ENCODE measurements around the gene LAD1.
A peak's percentile ranks its signal among the peaks of the same experiment; 100 is the strongest.

Gene LAD1

DNA sequence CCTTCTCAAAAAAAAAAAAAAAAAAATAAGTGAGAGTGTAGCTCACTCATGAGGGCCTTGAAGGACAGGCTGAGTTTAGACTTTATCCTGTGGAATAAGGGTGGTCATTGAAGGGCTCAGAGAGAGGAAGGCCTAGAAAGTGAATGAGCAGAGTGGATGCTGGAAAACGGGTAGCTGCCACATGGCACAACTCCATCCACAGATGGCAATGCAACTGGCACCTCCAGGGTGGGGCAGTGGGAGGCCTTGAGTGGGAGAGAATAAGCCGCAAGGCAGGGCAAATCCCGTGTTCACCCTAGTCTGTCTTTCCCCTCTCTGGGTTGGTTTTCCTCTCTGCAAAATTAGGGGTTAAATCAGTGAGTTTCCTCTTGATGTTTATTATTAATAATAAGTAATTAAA lies 19.3 kb upstream of the LAD1 start:
- no peak for DNase-seq

DNA sequence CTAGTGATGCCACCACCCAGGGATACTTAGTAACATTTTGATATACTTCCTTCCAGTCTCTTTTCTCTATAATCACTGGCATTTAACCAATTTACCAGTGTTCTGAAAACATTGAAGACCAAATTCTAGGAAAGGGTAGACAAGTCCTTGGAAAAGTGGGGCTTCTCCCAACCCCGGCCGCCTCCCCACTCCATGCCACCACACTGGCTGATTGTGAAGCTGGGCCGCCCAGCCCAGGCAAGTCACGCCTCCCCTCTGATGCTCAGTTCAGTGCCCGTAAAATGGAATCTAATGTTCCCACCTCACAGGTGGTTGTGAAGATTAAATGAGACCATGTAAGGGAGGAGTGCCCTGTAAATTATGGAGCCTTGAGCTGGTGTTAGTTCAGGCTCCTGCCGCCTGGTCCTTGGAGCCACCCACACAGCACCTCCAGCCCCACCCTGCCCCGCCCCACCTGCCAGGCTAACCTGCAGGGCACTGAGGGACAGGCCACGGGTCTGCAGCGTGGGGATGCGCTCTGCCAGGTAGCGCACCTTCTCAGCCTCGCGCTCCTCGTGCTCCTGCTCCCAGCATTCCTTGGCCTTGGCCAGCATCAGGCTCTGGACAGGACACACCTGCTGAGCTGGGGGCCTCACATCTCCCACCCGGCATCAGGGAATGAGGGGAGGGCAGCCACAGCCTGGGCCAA lies 15.1 kb upstream of the LAD1 start:
- DNase-seq: peak; percentile 19

DNA sequence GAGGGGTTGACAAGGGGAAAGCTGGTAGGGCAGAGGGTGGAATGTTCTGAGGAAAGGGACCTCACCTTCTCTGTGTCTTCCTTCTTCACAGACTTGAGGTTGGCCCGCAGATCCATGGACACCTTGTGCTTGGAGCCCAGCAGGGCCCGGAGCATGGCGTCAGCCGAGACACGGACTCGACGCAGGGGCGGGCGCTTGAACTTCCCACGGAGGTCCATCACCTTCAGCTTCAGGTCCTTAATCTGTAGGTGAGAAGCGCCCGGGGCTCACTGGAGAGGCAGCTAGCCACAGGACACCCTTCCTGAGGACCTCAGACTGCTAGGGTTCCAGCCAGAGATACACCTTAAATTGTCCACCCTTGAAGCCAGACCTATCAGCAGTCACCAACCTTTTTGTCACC lies 12.2 kb upstream of the LAD1 start:
- no peak for DNase-seq

DNA sequence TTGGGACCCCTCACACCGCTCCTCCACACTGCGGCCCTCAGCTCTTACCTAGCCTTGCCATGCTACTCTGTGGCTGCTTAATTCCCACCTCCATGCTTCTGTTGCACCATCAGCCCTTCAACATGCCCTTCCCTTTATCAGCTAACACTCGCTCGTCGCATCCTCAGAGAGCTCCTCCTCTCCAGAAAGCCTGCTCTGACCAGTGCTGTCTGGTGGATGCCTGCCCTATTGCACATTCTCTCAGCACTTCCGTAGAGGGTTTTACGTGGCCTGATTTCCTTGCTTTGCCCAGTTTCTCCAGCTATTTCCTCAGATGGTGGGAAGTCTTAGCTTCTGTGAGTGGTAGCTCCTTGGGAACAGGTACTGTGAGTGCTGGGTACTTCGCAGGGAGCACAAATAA lies 10.3 kb upstream of the LAD1 start:
- DNase-seq: no peak

DNA sequence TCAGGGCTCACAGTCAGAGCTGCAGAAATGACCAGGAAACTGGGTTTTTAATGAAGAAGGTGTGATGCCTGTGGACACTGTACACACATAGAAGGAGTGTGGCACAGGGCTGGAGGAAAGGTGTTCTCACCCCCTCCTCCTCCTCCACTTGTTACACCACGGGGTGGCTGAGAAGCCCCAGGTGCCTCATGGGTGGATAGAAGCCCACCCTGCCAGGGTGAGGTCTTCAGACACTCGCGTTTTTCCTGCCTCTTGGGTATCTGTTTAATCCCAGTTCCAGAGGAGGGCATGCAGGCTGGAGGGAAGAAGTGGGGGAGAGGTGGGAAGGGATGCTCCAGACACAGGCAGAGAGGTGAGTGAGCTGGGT lies 9.7 kb upstream of the LAD1 start:
- no peak for DNase-seq

DNA sequence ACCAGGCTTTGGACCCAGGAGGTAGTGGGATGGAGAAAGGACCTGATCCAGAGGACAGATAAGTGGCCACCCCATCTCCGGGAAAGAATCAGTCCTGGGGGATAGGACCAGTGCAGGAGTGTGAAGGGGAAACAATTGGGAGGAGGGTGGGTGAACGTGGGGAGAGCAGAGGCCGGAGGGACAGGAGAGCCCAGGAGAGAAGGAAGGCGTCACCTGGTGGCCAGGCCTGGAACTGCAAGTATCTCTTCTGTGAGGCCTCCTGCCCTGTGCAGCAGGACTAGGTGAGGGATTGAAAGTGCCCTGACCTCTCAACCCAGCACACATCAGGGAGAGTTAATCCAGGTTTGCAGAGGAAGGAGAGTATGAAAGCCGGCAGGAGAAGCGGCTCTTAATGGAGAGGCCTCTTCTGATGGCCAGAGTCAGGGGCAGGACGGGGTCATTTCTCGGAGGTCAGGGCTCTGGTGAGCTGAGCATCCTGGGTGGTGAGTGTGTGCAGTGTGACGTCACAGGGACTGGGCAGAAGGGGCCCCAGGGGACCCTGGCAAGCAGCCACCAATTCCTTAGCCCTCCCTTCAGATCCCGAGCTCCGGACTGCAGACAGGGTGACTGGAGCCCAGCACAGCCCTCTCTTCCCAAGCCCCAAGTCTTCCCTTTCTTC lies 9.2 kb upstream of the LAD1 start:
- peak; percentile 74 for DNase-seq

DNA sequence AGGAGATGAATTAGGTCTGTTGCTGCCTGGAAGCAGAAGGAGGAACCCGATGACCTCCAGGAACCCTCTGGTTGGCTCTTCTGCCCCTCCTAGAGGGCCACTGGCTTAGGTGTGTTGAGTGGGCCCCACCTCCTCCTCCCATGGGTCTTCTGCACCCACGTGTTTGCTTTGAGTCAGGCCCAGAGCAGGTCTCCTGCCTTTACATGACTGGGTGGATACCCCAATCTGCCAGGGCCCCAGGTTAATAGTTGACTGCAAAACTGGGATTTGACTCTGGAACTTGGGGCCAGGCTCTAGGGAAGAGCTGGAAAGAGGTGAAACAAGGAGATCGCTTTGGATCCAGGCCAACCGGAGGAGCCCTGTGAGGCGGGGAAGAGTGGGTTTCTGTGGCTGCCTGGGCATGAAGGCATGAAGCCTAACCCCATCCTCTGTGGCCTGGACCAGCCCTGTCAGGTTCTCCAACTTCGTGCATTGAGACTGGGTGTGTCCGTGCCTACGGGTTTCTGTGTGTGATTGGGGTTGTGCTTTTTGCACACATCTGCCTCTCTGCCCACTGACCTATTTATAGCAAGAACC lies 7.8 kb upstream of the LAD1 start:
- no peak for DNase-seq

DNA sequence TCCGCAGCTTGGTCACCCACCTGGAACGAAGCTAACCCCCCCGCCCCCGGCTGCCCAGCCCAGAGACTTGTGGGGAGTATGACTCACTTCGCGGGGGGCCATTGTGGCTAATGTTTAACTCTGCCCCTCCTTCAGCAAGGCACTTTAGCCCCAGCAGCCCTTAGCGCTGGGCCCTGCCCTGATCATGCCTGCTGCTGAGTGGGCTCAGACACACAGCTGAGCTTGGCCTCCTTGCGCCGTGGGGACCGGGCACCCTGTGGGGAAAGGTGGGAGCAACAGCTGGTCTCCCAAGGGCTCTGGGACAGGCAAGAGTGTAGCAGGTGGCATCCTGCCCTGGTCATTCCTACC lies 6.3 kb upstream of the LAD1 start:
- DNase-seq: peak; percentile 20

DNA sequence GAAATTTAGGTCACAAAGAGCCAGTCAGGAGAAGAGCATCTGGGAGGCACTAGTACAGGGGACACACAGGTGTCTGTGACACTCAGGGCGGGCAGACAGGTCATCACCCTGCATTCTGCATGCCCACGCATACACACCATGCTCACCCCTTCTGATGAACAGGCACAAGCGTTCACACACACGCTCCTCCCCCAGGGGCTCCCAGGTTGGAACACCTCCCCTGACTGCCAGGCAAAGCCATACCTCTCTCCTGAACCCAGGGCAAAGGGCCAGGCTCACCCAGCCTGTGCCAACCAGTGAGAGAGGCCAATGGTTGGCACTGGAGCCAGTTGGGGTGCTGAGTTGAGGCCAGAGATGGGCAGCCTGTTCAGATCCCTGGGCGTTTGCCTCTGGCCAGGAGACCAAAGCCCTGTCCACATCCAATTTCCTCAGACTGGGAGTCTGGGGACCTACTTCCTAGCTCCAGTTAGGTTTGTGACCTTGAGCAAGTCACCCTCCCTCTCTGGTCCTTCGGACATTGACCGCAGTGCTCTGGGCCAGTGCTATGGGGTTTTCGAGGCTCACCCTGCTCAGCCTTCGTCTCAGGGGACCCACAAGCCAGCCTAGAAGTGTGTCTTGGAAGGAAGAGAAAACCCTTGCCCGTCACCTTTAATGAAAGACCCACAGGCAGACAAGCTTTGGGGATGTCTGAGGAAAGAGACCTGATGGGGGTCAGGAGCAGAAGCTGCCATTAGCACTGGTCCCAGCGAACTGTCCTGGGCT lies 5.8 kb upstream of the LAD1 start:
- no peak for DNase-seq

DNA sequence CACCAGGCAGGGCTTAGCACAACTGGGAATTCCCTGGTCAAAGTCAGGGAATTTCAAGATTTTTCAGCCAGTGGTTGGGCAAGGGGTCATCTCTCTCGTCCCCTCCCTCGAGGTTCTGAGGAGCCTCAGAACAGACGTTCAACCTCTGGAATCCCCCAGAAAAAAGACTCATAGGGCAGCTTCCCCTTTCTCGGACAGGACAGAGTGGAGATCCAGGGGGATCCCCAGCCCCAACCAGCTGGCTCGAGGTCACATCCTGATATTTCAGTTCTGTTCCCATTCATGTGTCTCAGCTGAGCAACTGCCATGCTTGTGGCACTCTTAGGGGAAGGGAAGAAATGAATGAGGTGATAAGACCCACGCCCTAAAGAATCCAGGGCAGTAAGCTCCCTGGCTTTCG lies 4.9 kb upstream of the LAD1 start:
- DNase-seq: no peak

DNA sequence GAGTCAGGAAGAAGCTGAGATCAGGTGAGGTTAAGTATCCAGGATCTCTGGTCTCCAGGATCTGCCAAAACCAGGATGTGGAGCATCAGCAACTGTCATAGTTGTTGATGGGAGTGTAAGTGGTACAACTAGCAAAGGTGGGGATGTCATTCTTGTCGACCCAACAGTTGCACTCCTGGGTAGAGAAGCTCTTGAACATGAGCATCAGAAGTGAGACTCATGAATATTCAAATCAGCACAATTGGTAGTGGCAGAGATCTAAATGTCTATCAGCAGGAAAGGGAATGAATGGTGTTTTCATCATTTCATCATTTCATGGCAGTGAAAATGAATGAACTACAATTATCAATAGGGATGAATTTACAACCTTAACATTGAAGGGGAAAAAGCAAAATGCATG lies 4.2 kb upstream of the LAD1 start:
- no peak for DNase-seq

DNA sequence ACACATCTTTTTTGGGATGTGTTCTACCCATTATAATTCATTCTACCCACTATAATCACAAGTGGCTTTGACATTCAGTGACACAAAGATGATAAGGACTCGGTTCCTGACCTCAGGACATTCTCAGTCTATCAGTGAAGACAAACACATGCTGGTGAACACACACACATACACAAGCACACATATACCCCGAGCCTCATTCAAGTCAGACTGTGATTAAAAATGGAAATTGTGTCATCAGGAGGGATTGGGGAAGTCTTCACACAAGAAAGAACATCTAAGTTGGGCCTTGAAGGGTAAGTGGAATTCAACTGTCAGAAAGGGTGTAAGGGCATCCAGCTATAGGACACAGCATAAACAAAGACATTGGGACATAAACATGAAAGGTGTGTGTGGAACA lies 2.6 kb upstream of the LAD1 start:
- DNase-seq: no peak

DNA sequence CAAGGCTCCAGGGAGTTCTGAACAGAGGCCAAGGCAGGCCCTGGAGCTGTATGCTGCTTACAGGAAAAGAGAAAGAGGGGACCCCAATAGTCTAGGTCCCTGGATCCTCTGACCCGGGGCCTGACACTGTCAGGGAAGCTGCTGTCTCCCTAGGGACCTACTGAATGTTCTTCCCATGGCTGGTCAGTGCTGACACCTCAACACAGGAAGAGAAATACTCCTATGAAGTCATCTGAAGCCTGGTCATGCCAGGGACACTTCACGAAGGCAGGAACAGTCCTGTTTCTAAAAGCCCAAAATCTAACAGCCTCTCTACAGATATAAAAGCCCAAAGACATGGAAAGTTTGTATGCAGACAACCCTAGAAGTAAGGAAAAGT lies 1.7 kb upstream of the LAD1 start:
- DNase-seq: no peak

DNA sequence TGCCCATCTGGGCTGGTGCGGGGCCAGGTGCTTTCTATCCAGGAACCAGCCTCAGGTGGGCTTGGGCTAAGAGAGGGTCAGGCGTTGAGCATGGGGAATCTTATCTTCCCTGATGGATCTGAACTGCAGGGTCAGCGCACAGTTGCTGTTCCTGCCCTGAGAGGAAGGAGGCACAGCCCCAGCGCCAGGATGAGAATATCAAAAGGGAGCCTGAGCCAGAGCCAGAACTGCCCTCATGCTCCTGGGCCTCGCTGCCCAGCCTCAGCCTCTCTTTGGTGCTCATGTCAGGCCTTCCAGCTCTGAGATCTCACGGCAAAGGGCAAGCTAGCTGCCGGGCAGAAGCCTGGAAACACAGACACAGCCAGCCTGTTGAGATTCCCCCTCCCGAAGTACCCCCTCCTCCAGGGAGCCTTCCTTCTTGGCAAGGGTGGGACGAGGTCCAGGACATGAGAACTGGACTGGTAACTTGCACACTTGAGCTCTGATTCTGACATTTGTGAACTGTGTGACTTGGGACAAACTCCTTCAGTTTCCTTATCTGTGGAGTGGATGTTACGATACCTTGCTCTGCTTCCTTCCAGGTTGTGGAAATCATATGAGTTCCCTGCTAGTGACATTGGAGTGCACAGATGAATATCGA lies 1.2 kb upstream of the LAD1 start:
- DNase-seq: no peak

DNA sequence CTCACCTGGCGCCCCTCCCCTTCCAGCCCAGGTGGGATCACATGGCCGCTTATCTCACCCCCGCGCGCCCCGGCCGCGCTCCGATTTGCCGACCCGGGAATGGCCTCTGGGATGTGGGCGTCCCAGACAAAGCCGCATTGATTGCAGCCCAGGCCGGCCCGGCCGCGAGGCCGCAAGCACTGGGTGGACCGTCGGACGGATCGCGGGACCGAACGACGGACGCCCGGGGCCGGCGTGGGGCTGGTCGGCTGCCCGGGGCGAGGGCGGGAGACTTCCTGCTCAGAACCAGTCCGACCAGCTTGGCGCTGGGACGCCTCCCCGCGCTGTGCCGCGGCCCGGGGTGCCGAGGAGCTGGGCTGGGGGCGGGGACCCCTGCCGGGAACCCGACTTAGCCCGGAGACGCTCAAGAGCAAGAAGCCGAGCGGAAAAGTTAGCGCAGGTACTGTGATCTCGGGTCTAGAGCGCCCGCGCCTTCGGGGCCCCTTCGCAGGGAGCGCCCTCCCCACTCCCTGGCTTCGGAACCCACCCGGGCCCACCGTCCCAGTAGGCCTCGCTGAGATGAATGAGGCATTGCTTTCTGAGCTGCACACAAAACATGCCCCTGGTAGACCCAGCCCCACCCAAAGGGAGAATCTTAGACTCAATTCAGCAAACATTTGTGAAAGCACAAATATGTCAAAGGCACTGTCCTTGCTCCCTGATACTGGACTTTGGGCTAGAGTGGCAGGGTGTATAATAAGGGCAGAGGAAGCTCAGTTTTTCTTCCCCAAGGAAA lies 415 bp upstream of the LAD1 start:
- peak; percentile 73 for DNase-seq

DNA sequence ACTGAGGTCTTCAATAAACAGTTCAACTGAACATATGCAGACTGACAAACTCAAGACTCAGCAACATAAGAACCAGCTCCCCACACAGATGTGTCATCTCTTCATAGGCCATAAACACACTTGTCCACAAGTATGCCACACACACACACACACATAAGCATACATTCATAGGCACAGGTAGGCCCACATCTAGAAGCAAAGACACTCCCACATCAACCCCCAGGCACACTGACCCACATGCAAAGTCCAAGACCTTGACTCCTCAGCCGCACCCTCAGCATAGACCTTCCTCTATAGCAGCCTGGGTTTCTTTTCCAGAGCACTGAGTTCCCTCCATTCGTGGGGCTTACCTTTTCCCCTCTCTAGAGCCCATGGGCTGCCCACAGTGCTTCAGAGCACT lies 1.4 kb downstream of the LAD1 start:
- DNase-seq: no peak

DNA sequence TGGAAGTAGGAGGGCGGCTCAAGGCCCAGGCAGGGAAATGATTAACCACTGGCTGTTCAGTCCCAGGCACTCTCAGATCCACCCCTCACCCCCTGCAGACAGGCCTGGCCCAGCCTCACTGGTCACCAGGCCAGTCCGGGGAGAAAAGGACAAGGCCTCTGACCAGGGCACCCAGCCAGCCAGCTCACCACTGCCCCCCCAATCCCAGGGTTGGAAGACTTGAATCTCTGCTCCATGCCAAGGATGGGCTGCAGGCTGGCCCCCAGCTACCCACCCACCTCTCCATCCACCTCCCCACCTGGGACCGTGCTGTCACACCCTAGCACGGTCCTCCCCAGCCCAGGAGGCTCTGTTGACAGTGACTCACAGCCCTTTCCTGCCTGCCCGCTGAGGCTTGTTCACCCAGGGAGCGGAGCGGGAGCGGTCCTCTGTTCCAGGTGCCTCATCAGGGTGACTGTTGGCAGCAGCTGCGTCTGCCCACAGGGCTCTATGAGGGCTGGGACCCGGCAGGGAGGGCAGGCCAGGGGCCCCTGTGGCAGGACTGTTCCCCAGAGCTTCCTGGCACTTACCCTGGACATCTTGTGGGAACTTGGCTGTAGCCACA lies 2.2 kb downstream of the LAD1 start:
- peak; percentile 40 for DNase-seq

DNA sequence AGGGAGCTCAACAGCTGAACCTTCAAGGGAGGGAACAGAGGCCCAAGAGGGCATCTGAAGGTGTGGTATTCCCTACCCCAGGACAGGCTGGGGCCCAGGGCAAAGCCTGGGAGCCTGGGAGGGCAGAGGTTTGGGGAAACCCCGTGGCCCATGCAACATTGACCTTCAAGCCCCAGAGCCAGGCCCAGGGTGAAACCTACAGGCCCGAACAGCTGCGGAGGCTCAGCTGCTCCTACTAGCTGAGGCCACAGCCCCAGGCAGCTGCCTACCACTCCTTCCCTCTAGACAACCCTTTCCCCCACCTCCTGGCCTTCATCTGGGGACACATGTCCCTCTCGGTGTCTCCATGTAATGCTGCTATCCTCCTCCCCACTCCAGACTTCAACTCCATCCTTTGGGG lies 3.2 kb downstream of the LAD1 start:
- DNase-seq: no peak

DNA sequence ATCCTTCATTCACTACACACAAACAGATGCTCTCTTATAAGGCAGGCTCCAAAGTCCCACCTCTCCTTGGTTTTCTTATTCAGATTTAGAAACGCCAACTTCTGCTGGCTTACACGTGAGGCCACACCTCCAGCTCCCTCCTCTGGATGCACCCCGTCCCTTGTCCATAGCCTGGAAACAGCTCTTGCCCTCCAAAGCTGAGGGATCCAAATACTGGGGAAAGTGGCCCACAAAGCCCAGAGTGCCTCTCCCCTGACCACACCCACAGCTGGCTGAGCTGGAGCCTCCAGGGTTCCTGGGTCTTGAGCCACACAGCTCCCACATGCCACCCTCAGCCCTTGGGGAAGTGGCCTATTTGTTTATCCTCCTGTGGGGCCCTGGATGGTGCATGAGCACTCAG lies 4.5 kb downstream of the LAD1 start:
- DNase-seq: no peak

DNA sequence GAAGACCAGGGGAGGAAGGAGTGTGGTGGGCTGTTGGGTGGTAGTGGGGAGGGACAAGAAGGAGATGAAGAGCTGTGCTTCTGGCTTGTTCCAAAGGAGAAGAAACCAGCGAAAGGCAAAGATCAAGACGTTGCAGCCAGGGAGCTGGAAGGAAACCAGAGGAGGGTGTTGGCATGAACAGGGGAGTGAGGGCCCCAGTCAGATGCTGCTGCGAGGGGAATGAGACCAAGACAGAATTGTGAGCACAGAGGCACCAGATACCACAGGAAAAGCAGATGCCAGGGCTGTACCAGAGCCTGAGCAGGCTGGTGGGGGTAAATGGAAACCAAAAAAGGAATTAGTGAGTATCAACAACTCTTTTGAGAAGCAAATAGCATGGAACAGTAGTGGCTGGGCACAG lies 6.0 kb downstream of the LAD1 start:
- DNase-seq: no peak

DNA sequence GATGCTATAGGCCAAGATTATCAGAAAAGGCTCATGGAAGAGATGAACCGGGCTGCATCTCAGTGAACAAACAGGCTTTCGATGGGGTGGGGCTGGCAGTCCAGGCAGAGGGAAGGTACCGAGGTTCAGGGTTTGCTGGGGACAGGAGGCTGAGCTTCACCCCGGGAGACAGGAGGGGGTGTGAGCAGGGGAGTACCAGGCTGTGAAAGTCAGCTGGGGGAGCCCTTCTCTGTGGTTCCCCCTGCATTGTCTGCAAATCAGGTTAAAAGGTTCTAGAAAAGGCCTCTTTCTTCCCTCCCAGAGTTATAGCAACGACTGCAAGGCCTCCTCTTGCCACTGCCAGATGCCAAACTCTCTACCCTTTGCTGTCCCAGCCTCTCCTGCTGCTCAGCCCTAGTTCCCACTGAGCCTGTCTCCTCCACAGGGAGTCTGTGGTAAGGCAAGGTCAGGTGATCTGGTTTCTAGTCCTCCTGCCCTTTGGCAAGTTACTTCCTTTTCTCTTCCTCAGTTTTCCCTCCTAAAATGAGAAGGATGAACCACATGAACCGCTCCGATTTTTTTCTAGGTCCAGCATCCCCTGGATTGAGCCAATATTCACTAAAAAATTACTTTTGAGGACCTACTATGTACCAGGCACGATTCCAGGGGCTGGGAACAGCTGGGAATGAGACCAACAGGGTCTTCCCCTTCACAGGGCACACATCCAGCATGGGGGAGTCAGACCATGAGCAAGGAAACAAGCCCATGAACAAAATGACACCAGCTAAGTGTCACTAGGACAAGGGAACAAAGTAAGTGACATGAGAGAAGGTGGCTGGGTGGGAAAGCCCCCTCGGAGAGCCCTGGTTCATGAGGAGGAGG lies 7.2 kb downstream of the LAD1 start:
- peak; percentile 12 for DNase-seq

Measured in NCI-H69 (cell line).